A549 (cell line): ENCODE measurements around the gene RARG.

Experiments used
- BHLHE40 ChIP-seq: IDR thresholded peaks from 2 replicates; pipeline ENCODE4 v1.6.1; 2012; ENCODE audit warnings: low read depth, low read length, inconsistent platforms
- FOSL2 ChIP-seq, 2 experiments: fragments of 450-650 bp in 1 of 2; fragments of >200 bp in 1 of 2; sonication (Bioruptor Twin) in 1 of 2; formaldehyde crosslinking; IDR thresholded peaks; 2 replicates each; pipeline versions ENCODE4 v1.5.0 to v1.6.1; 2016 to 2020; ENCODE audit warnings: mild to moderate bottlenecking in 1 of 2, moderate library complexity in 1 of 2
- JUNB ChIP-seq: fragments of >200 bp; sonication (Bioruptor Twin); formaldehyde crosslinking; IDR thresholded peaks from 2 replicates; pipeline ENCODE4 v1.6.1; 2016
- NPAS2 ChIP-seq: fragments of 250-450 bp; sonication (Bioruptor Pico); IDR thresholded peaks from 2 replicates; pipeline ENCODE4 v1.8.0; 2022; ENCODE audit warnings: mild to moderate bottlenecking, moderate library complexity, borderline replicate concordance
- TF ChIP-seq, protein P1 (sequence below): fragments of >200 bp; sonication (Bioruptor Twin); formaldehyde crosslinking; IDR thresholded peaks from 3 replicates; pipeline ENCODE4 v1.5.1; 2016
- TF ChIP-seq, protein P2 (sequence below): IDR thresholded peaks from 2 replicates; pipeline ENCODE4 v1.6.1; 2012
- TF ChIP-seq, protein P3 (sequence below): fragments of 200-600 bp; sonication (generic); IDR thresholded peaks from 2 replicates; pipeline ENCODE4 v1.6.1; 2016; ENCODE audit warnings: antibody characterized with exemption, mild to moderate bottlenecking, moderate library complexity
- TF ChIP-seq, protein P4 (sequence below): fragments of >200 bp; sonication (Bioruptor Twin); formaldehyde crosslinking; IDR thresholded peaks from 2 replicates; pipeline ENCODE4 v1.6.1; 2016

DNA sequence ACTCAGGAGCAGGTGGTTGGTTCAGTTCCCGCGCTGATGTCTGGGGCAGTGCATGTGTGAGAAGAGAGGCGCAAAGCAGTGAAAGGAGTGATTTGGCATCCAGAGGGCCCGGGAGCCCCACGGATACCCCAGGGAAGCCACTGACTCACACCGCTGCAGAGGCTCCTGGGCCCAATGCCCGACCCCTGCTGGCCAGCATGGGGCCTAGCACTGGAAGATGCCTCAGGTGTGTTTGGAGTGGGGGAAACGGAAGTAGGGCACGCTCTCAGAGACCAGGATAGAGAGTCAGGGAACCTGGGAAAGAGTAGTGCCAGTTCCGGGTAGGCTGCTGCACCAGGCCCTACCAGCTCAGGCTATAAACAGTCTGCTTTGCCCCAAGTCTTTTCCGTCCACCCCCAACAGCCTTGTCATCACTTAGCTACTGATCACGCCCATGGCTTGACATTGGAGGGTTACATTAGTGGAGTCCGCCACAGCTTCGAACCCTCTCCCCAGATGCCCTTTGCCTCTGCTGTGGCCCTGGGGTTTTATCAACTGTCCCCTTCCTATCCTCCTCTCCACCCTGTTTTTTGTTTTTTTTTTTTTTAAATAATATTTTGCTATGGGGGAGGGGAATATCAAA, 41.8 kb downstream of the RARG start:
- TF ChIP-seq, protein P1, sequence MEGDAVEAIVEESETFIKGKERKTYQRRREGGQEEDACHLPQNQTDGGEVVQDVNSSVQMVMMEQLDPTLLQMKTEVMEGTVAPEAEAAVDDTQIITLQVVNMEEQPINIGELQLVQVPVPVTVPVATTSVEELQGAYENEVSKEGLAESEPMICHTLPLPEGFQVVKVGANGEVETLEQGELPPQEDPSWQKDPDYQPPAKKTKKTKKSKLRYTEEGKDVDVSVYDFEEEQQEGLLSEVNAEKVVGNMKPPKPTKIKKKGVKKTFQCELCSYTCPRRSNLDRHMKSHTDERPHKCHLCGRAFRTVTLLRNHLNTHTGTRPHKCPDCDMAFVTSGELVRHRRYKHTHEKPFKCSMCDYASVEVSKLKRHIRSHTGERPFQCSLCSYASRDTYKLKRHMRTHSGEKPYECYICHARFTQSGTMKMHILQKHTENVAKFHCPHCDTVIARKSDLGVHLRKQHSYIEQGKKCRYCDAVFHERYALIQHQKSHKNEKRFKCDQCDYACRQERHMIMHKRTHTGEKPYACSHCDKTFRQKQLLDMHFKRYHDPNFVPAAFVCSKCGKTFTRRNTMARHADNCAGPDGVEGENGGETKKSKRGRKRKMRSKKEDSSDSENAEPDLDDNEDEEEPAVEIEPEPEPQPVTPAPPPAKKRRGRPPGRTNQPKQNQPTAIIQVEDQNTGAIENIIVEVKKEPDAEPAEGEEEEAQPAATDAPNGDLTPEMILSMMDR: peak; percentile 78
- TF ChIP-seq NPAS2 (no peak), JUNB (no peak), BHLHE40 (no peak), FOSL2 (IDR thresholded peaks at IDR 0.05) (no peak), FOSL2 (CRISPR knock-in tag; IDR thresholded peaks at IDR 0.05) (peak; percentile 70; the same call in 1 of the 2 replicates)
- TF ChIP-seq, protein P2, sequence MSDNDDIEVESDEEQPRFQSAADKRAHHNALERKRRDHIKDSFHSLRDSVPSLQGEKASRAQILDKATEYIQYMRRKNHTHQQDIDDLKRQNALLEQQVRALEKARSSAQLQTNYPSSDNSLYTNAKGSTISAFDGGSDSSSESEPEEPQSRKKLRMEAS: no peak
- TF ChIP-seq, protein P3, sequence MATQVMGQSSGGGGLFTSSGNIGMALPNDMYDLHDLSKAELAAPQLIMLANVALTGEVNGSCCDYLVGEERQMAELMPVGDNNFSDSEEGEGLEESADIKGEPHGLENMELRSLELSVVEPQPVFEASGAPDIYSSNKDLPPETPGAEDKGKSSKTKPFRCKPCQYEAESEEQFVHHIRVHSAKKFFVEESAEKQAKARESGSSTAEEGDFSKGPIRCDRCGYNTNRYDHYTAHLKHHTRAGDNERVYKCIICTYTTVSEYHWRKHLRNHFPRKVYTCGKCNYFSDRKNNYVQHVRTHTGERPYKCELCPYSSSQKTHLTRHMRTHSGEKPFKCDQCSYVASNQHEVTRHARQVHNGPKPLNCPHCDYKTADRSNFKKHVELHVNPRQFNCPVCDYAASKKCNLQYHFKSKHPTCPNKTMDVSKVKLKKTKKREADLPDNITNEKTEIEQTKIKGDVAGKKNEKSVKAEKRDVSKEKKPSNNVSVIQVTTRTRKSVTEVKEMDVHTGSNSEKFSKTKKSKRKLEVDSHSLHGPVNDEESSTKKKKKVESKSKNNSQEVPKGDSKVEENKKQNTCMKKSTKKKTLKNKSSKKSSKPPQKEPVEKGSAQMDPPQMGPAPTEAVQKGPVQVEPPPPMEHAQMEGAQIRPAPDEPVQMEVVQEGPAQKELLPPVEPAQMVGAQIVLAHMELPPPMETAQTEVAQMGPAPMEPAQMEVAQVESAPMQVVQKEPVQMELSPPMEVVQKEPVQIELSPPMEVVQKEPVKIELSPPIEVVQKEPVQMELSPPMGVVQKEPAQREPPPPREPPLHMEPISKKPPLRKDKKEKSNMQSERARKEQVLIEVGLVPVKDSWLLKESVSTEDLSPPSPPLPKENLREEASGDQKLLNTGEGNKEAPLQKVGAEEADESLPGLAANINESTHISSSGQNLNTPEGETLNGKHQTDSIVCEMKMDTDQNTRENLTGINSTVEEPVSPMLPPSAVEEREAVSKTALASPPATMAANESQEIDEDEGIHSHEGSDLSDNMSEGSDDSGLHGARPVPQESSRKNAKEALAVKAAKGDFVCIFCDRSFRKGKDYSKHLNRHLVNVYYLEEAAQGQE: no peak
- TF ChIP-seq, protein P4, sequence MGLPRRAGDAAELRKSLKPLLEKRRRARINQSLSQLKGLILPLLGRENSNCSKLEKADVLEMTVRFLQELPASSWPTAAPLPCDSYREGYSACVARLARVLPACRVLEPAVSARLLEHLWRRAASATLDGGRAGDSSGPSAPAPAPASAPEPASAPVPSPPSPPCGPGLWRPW: no peak
